LNCaP clone FGC (cell line): ENCODE data around the gene TRAF3IP1.

ENCODE experiments used
- DNase-seq: peaks from one replicate; pipeline ENCODE4 v3.0.0-alpha.2; 2011; ENCODE audit warnings: low read depth
- H3K4me3 ChIP-seq: 2 replicates; pipeline ENCODE4 v1.5.1; 2011; ENCODE audit warnings: mild to moderate bottlenecking, low read depth, low read length, control low read depth
- CTCF ChIP-seq: IDR thresholded peaks from 2 replicates; pipeline ENCODE4 v1.5.1; 2012; ENCODE audit warnings: mild to moderate bottlenecking; ENCODE audit not compliant: control insufficient read depth, insufficient read depth; ENCODE audit errors: extremely low read depth

The TRAF3IP1 gene

GRCh38 chr2:238418196-238418998, 98.1 kb downstream of the TRAF3IP1 start:
- DNase-seq = no peak
- no peak overlapping the region for H3K4me3 ChIP-seq
- TF ChIP-seq CTCF = no peak

DNA sequence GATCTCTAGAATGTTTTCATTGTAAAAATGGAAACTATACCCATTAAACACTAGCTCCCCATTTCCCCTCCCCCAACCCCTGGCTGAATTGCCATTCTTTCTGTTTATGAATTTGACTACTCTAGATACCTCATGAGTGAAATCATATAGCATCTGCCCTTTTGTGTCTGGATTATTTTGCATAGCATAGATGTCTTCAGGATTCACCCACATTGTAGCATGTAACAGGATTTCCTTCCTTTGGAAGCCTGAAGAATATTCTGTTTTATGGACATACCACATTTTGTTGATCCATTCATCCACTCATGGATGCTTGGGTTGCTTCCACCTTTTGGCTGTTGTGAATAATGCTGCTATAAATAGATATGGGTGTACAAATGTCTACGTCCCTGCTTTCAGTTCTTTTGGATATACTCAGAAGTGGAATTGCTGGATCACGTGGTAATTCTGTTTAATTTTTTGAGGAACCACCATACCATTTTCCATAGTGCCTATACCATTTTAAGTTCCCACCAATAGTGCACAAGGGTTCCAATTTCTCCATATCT, 98.8 kb downstream of the TRAF3IP1 start:
- H3K4me3 ChIP-seq = no peak overlapping the region
- no peak for DNase-seq
- no peak for TF ChIP-seq CTCF

DNA sequence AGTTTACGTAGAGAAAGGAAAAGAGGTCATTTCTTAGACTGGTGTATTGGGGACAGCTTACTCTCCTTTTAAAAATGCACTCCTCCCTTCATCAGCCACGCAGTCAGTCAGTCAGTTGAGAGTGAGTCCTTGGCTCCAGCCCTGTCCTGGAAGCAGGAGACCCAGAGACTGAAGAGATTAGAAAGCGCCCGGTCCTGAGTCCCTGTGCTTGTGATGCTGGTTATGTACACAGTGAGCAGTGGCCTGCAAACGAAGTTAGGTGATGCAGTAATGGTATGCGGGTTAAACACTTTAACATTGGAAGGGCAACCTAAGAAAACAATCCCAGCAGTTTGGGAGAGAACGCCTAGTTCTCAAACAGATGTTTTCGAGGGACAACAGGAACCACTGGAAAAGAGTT, 100.1 kb downstream of the TRAF3IP1 start:
- no peak for DNase-seq
- TF ChIP-seq CTCF = no peak
- no peak overlapping the region for H3K4me3 ChIP-seq

GRCh38 chr2:238420878-238421694, 100.8 kb downstream of the TRAF3IP1 start:
- no peak for DNase-seq
- no peak overlapping the region for H3K4me3 ChIP-seq
- TF ChIP-seq CTCF = no peak

DNA sequence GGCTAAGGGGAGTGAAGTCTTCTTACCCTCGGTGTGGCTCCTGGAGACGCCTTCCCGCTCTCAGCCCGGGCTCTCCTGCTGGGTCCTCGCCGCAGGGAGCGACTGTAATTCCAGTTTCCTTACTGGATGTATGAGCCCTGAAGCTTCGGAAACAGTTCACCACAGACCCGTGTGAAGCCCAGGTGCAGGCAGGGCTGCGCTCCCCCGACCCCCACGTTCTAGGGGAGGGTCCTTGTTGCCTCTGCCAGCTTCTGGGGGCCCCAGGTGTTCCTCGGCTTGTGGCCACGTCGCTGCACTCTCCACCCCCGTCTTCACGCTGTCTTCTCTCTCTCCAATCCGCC, 101.3 kb downstream of the TRAF3IP1 start:
- no peak for DNase-seq
- no peak overlapping the region for H3K4me3 ChIP-seq

GRCh38 chr2:238422285-238422684, 102.0 kb downstream of the TRAF3IP1 start:
- no peak for TF ChIP-seq CTCF
- no peak overlapping the region for H3K4me3 ChIP-seq
- no peak for DNase-seq

More for the DNA sequence above, 101.3 kb downstream of the TRAF3IP1 start:
- TF ChIP-seq CTCF = no peak
